ENCODE measurements around the gene DST.
A peak's percentile ranks its signal among the peaks of the same experiment; 100 is the strongest.

The DST gene

GRCh38 chr6:56540232-56541029 is 102.3 kb downstream of the DST start:
- TF ChIP-seq CTCF (IDR thresholded peaks at IDR 0.05) = peak; percentile 25
- H3K27me3 ChIP-seq (ENCODE audit: control insufficient read depth, insufficient read depth, low read length) = no peaks in the 10 kb centered on the region
- no peaks in the 10 kb centered on the region for H3K36me3 ChIP-seq (ENCODE audit: control insufficient read depth, insufficient read depth, low read length)
- H3K4me2 ChIP-seq (ENCODE audit: low read length) = peak overlapping the region; percentile 24
- H3K27ac ChIP-seq = peak overlapping the region; percentile 91
- no peak overlapping the region for H3K9ac ChIP-seq
- H3K4me3 ChIP-seq (ENCODE audit: low read depth, low read length) = peak overlapping the region; percentile 23
- H2AFZ ChIP-seq = peak overlapping the region; percentile 79
- H3K79me2 ChIP-seq = peaks cover 10% of the 10 kb centered on the region
- H3K9me3 ChIP-seq (ENCODE audit: control insufficient read depth, low read length) = no peaks in the 10 kb centered on the region
- peaks cover 14% of the 10 kb centered on the region for H3K4me1 ChIP-seq

GRCh38 chr6:56539527-56540105 is 103.1 kb downstream of the DST start:
- Histone ChIP-seq H3K27me3 (ENCODE audit: control insufficient read depth, insufficient read depth, low read length) (no peaks in the 10 kb centered on the region), H3K4me1 (peaks cover 14% of the 10 kb centered on the region), H3K36me3 (ENCODE audit: control insufficient read depth, insufficient read depth, low read length) (no peaks in the 10 kb centered on the region), H3K4me2 (ENCODE audit: low read length) (peak overlapping the region; percentile 50), H3K79me2 (peaks cover 10% of the 10 kb centered on the region), H3K9ac (no peak overlapping the region), H2AFZ (no peak overlapping the region), H3K27ac (peak overlapping the region; percentile 91), H3K9me3 (ENCODE audit: control insufficient read depth, low read length) (no peaks in the 10 kb centered on the region), H3K4me3 (ENCODE audit: low read depth, low read length) (peak overlapping the region; percentile 3)
- no peak for TF ChIP-seq CTCF (IDR thresholded peaks at IDR 0.05)

- Histone ChIP-seq H3K4me2 (ENCODE audit: low read length) (peak overlapping the region; percentile 50), H3K36me3 (ENCODE audit: control insufficient read depth, insufficient read depth, low read length) (no peaks in the 10 kb centered on the region), H3K9ac (no peak overlapping the region), H3K27me3 (ENCODE audit: control insufficient read depth, insufficient read depth, low read length) (no peaks in the 10 kb centered on the region), H3K27ac (peak overlapping the region; percentile 91), H3K4me3 (ENCODE audit: low read depth, low read length) (peak overlapping the region; percentile 3), H3K9me3 (ENCODE audit: control insufficient read depth, low read length) (no peaks in the 10 kb centered on the region), H2AFZ (no peak overlapping the region), H3K79me2 (peaks cover 10% of the 10 kb centered on the region), H3K4me1 (peaks cover 14% of the 10 kb centered on the region)
- no peak for TF ChIP-seq CTCF (IDR thresholded peaks at IDR 0.05)
These were observed 103.8 kb downstream of the DST start for GRCh38 chr6:56538851-56539250.

- peaks cover 10% of the 10 kb centered on the region for H3K79me2 ChIP-seq
- no peaks in the 10 kb centered on the region for H3K27me3 ChIP-seq (ENCODE audit: control insufficient read depth, insufficient read depth, low read length)
- H3K9me3 ChIP-seq (ENCODE audit: control insufficient read depth, low read length) = no peaks in the 10 kb centered on the region
- peaks cover 14% of the 10 kb centered on the region for H3K4me1 ChIP-seq
- no peak overlapping the region for H3K9ac ChIP-seq
- H3K4me3 ChIP-seq (ENCODE audit: low read depth, low read length) = no peak overlapping the region
- no peak overlapping the region for H2AFZ ChIP-seq
- H3K36me3 ChIP-seq (ENCODE audit: control insufficient read depth, insufficient read depth, low read length) = no peaks in the 10 kb centered on the region
- no peak overlapping the region for H3K4me2 ChIP-seq (ENCODE audit: low read length)
- TF ChIP-seq CTCF (IDR thresholded peaks at IDR 0.05) = no peak
- no peak overlapping the region for H3K27ac ChIP-seq
These were observed 105.4 kb downstream of the DST start for GRCh38 chr6:56537223-56537770.

Data from parathyroid adenoma (tissue), 2 donors.